Measurements from ENCODE around the gene DNAH1.

GRCh38 chr3:52352566-52352965 is 36.4 kb downstream of the DNAH1 start:
- no peak for TF ChIP-seq CTCF (IDR thresholded peaks at IDR 0.05)
- no peak for TF ChIP-seq POLR2A (IDR thresholded peaks at IDR 0.05)
